Common myeloid progenitor, CD34-positive (primary cell): ENCODE data around the gene WDFY4.

Experiments
- CTCF ChIA-PET: fragments of 350-600 bp; sonication (Branson Sonifier 250); formaldehyde crosslinking; loops from one replicate; lab custom pipeline; 2021; ENCODE audit warnings: antibody characterized with exemption; lab: Charles Lee
- POLR2A ChIA-PET: fragments of 350-600 bp; sonication (Branson Sonifier 250); formaldehyde crosslinking; loops from one replicate; lab custom pipeline; 2021; ENCODE audit warnings: antibody characterized with exemption; lab: Charles Lee
- DNase-seq, 3 donors: peaks; one replicate each; pipeline versions ENCODE4 v3.0.0 to v3.0.0-alpha.2; 2013
- H3K27ac ChIP-seq, 2 experiments: 1 replicate in 1 of 2; 2 replicates in 1 of 2; pipeline ENCODE4 v1.7.0; 2013; ENCODE audit warnings: inconsistent platforms in 2 of 2, low read length in 2 of 2, mild to moderate bottlenecking in 2 of 2, low read depth in 1 of 2, moderate library complexity in 1 of 2; ENCODE audit not compliant: severe bottlenecking in 2 of 2, insufficient read depth in 1 of 2, poor library complexity in 1 of 2
- H3K27me3 ChIP-seq, 5 experiments: replicated peaks in 2 of 5; 1 replicate in 3 of 5; 2 replicates in 2 of 5; pipeline versions ENCODE4 v1.6.1 to v1.7.0; 2013; ENCODE audit warnings: low read length in 4 of 5, mild to moderate bottlenecking in 2 of 5, moderate library complexity in 2 of 5, inconsistent platforms in 1 of 5; ENCODE audit not compliant: insufficient read depth in 5 of 5, control insufficient read depth in 4 of 5
- H3K36me3 ChIP-seq, 4 experiments: 1 replicate in 2 of 4; 2 replicates in 2 of 4; pipeline versions ENCODE4 v1.6.1 to v1.7.0; 2013; ENCODE audit warnings: low read length in 3 of 4, control low read depth in 1 of 4, mild to moderate bottlenecking in 1 of 4; ENCODE audit not compliant: control insufficient read depth in 4 of 4, insufficient read depth in 4 of 4
- H3K4me1 ChIP-seq, 4 experiments: 1 replicate in 3 of 4; 2 replicates in 1 of 4; pipeline versions ENCODE4 v1.6.1 to v1.7.1; 2013; ENCODE audit warnings: low read length in 3 of 4, mild to moderate bottlenecking in 3 of 4, control low read depth in 1 of 4, inconsistent platforms in 1 of 4, moderate library complexity in 1 of 4; ENCODE audit not compliant: control insufficient read depth in 4 of 4, insufficient read depth in 4 of 4; ENCODE audit errors: control extremely low read depth in 1 of 4
- H3K4me3 ChIP-seq, 7 experiments: 1 replicate in 4 of 7; 2 replicates in 3 of 7; pipeline versions ENCODE4 v1.5.1 to v1.7.0; 2013; ENCODE audit warnings: mild to moderate bottlenecking in 7 of 7, low read length in 6 of 7, moderate library complexity in 6 of 7, inconsistent platforms in 2 of 7, low read depth in 2 of 7, control low read depth in 1 of 7; ENCODE audit not compliant: insufficient read depth in 4 of 7, control insufficient read depth in 1 of 7; ENCODE audit errors: extremely low read depth in 1 of 7
- H3K9me3 ChIP-seq, 5 experiments: 1 replicate in 4 of 5; 2 replicates in 1 of 5; pipeline versions ENCODE4 v1.6.1 to v1.7.1; 2013; ENCODE audit warnings: low read length in 4 of 5, mild to moderate bottlenecking in 2 of 5, inconsistent platforms in 1 of 5, low read depth in 1 of 5, moderate library complexity in 1 of 5; ENCODE audit not compliant: control insufficient read depth in 4 of 5, insufficient read depth in 2 of 5; ENCODE audit errors: control extremely low read depth in 1 of 5
- WGBS: methylation state at CpG from one replicate; pipeline ENCODE4 v1.1.5; 2013; ENCODE audit not compliant: insufficient coverage; 5-methylcytosine and 5-hydroxymethylcytosine counted together

WDFY4 gene

GRCh38 chr10:48671914-48672595 lies 12.6 kb upstream of the WDFY4 start:
- WGBS = 92% methylated on average over 24 of the region's 26 CpGs
- Histone ChIP-seq H3K27me3 (no peaks in the 10 kb centered on the region), H3K4me3 (no peak overlapping the region), H3K27ac (peak overlapping the region in 1 of 2 experiments; percentile 34), H3K4me1 (peaks cover 0 to 14% (median 0%) of the 10 kb centered on the region in 4 experiments), H3K9me3 (peaks cover 0 to 2% (median 0%) of the 10 kb centered on the region in 5 experiments), H3K36me3 (no peaks in the 10 kb centered on the region)
- DNase-seq = no peak
- CTCF ChIA-PET = interaction anchor here (0.6 to 1.1 kb wide), 2 partner anchors 15 to 1639 kb away, joined by 3 to 5 read pairs; no protein-coding TSS in a partner anchor
- POLR2A ChIA-PET = no interaction called here

- H3K36me3 ChIP-seq = no peaks in the 10 kb centered on the region
- H3K4me1 ChIP-seq = peaks cover 0 to 13% (median 0%) of the 10 kb centered on the region in 4 experiments
- ChIA-PET CTCF (interaction anchor here (0.6 to 1.1 kb wide), 2 partner anchors 16 to 1638 kb away, joined by 3 to 5 read pairs; no protein-coding TSS in a partner anchor), POLR2A (no interaction called here)
- H3K9me3 ChIP-seq = peaks cover 0 to 4% (median 0%) of the 10 kb centered on the region in 5 experiments
- no peak for DNase-seq
- WGBS = 91% methylated on average over 5 of the region's 9 CpGs
- H3K27me3 ChIP-seq = no peaks in the 10 kb centered on the region
- H3K4me3 ChIP-seq = no peak overlapping the region
- no peak overlapping the region for H3K27ac ChIP-seq
These were observed 11.9 kb upstream of the WDFY4 start for GRCh38 chr10:48672596-48673265.

GRCh38 chr10:48677625-48678024 lies 7.0 kb upstream of the WDFY4 start:
- no peak for DNase-seq
- 100% methylated on average over 2 of the region's 2 CpGs for WGBS
- H3K36me3 ChIP-seq = no peaks in the 10 kb centered on the region
- H3K27ac ChIP-seq = no peak overlapping the region
- ChIA-PET POLR2A (no interaction called here), CTCF (interaction anchor here (0.6 to 1.6 kb wide), 3 partner anchors 15 to 101 kb away, joined by 3 to 4 read pairs (median 3); no protein-coding TSS in a partner anchor)
- no peak overlapping the region for H3K4me3 ChIP-seq
- peaks cover 0 to 7% (median 2%) of the 10 kb centered on the region in 4 experiments for H3K4me1 ChIP-seq
- peaks cover 0 to 10% (median 4%) of the 10 kb centered on the region in 5 experiments for H3K9me3 ChIP-seq
- H3K27me3 ChIP-seq = no peaks in the 10 kb centered on the region

GRCh38 chr10:48678041-48678440 lies 6.6 kb upstream of the WDFY4 start:
- no peaks in the 10 kb centered on the region for H3K36me3 ChIP-seq
- no peak overlapping the region for H3K4me3 ChIP-seq
- H3K27ac ChIP-seq = no peak overlapping the region
- H3K9me3 ChIP-seq = peaks cover 0 to 10% (median 4%) of the 10 kb centered on the region in 5 experiments
- ChIA-PET POLR2A (interaction anchor here (0.6 kb wide), 1 partner anchor 1289 kb away, joined by 3 read pairs; no protein-coding TSS in a partner anchor), CTCF (interaction anchor here (1.2 to 1.6 kb wide), 3 partner anchors 14 to 20 kb away, joined by 3 to 4 read pairs (median 3); no protein-coding TSS in a partner anchor)
- no CpG with 5 or more reads among the region's 1 CpG for WGBS
- H3K4me1 ChIP-seq = peaks cover 0 to 7% (median 2%) of the 10 kb centered on the region in 4 experiments
- no peaks in the 10 kb centered on the region for H3K27me3 ChIP-seq
- peak in 1 of 3 donors; percentile 32 for DNase-seq

GRCh38 chr10:48681740-48682139 lies 2.9 kb upstream of the WDFY4 start:
- Histone ChIP-seq H3K4me1 (peaks cover 11 to 36% (median 27%) of the 10 kb centered on the region in 4 experiments), H3K27ac (no peak overlapping the region), H3K4me3 (no peak overlapping the region), H3K36me3 (no peaks in the 10 kb centered on the region), H3K9me3 (peaks cover 0 to 10% (median 4%) of the 10 kb centered on the region in 5 experiments), H3K27me3 (no peaks in the 10 kb centered on the region)
- DNase-seq = no peak
- ChIA-PET POLR2A (no interaction called here), CTCF (interaction anchor here (0.5 to 4.5 kb wide), 3 partner anchors 24 to 66 kb away, joined by 3 to 28 read pairs (median 4); no protein-coding TSS in a partner anchor)
- WGBS = 84% methylated on average over 3 of the region's 3 CpGs

GRCh38 chr10:48682265-48682664 lies 2.4 kb upstream of the WDFY4 start:
- POLR2A ChIA-PET = no interaction called here
- Histone ChIP-seq H3K4me3 (no peak overlapping the region), H3K27ac (no peak overlapping the region), H3K4me1 (peaks cover 15 to 36% (median 28%) of the 10 kb centered on the region in 4 experiments), H3K36me3 (no peaks in the 10 kb centered on the region), H3K27me3 (no peaks in the 10 kb centered on the region), H3K9me3 (peaks cover 0 to 10% (median 3%) of the 10 kb centered on the region in 5 experiments)
- 96% methylated on average over 2 of the region's 3 CpGs for WGBS
- CTCF ChIA-PET = interaction anchor here (0.5 to 4.5 kb wide), 3 partner anchors 25 to 67 kb away, joined by 3 to 28 read pairs (median 4); no protein-coding TSS in a partner anchor
- DNase-seq = no peak
